ENCODE data around the gene ZMIZ1. TPM values are rescaled to one million over a fixed set of nuclear protein-coding genes. Genes with fewer than 3 reads are reported as not detected.

ZMIZ1 gene
- total RNA-seq, 1 donor from 2014 or later: 6.3 TPM

DNA sequence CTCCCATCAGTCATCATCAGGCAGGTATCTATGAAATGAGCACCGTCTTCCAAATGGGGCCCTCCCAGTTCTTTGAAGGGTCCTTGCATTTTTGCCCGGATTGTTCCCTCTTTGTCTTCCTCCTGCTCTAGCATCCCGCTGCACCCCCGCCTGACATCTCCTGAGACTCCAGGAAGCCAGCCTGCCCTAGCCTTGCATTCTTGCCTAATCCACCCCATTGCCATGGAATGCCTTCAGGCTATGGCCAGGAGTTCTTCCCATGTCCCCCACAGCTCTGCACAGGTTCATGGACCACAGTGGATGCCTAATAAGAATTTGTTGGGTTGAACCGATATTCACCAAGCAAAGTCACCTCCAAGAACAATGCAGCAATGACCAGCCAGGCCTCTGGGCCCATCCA, 62.1 kb downstream of the ZMIZ1 start:
- no peaks in the 10 kb centered on the region for H3K27me3 ChIP-seq (ENCODE audit: control insufficient read depth, insufficient read depth, low read length)
- no peak for DNase-seq (ENCODE audit: low read depth)
- FAIRE-seq: no peak
- H3K4me3 ChIP-seq (ENCODE audit: low read depth, low read length): no peak overlapping the region
- TF ChIP-seq, protein P1, sequence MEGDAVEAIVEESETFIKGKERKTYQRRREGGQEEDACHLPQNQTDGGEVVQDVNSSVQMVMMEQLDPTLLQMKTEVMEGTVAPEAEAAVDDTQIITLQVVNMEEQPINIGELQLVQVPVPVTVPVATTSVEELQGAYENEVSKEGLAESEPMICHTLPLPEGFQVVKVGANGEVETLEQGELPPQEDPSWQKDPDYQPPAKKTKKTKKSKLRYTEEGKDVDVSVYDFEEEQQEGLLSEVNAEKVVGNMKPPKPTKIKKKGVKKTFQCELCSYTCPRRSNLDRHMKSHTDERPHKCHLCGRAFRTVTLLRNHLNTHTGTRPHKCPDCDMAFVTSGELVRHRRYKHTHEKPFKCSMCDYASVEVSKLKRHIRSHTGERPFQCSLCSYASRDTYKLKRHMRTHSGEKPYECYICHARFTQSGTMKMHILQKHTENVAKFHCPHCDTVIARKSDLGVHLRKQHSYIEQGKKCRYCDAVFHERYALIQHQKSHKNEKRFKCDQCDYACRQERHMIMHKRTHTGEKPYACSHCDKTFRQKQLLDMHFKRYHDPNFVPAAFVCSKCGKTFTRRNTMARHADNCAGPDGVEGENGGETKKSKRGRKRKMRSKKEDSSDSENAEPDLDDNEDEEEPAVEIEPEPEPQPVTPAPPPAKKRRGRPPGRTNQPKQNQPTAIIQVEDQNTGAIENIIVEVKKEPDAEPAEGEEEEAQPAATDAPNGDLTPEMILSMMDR (IDR thresholded peaks at IDR 0.05; ENCODE audit: insufficient read depth, low read length, severe bottlenecking): no peak
- peaks cover 8% of the 10 kb centered on the region for H3K36me3 ChIP-seq (ENCODE audit: control insufficient read depth, insufficient read depth, low read length)

DNA sequence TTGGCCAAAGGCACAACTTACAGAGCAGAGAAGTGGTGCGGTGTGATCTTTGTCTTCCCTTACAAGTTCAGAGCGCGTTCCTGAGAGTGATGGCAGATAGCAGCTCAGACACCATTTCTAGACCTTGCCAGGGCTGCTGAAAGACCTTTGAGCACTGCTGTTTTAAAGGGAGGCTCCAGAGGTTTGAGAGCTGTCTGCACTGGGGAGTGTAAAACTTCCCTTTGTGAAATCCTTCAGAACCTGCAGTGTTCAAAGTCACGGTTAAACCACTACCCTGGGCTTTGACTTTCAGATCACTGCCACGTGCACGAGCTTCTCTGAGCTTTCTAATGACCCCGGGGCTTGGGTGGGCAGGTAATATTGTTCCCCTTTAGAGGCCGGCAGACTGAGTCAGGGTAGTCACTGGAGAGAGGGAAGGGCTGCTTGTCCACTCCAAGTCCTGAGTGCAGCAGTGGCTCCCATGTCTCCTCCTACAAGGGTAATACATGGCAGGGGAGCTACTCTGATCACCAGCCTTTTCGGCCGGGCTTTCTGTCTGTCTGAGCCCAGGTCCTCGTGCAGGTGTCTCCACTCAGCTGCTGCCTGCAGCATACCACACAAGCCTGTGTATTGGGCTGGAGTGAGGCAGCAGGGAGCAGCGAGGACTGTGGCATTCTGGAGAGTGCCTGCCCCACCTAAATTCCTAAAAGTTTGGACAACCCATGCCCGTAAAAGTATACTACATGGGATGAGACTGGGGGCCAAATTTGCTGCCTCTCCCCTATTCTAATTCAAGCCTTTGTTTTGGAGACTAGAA, 63.3 kb downstream of the ZMIZ1 start:
- Histone ChIP-seq H3K4me3 (ENCODE audit: low read depth, low read length) (no peak overlapping the region), H3K27me3 (ENCODE audit: control insufficient read depth, insufficient read depth, low read length) (no peaks in the 10 kb centered on the region), H3K36me3 (ENCODE audit: control insufficient read depth, insufficient read depth, low read length) (peaks cover 8% of the 10 kb centered on the region)
- TF ChIP-seq, protein P1 (IDR thresholded peaks at IDR 0.05; ENCODE audit: insufficient read depth, low read length, severe bottlenecking): no peak
- FAIRE-seq (no peak), DNase-seq (ENCODE audit: low read depth) (no peak)

- FAIRE-seq: no peak
Measured at GRCh38 chr10:79132681-79133381, 64.1 kb downstream of the ZMIZ1 start.

GRCh38 chr10:79133416-79133815, 64.7 kb downstream of the ZMIZ1 start:
- FAIRE-seq: no peak
- Histone ChIP-seq H3K36me3 (ENCODE audit: control insufficient read depth, insufficient read depth, low read length) (peaks cover 5% of the 10 kb centered on the region), H3K4me3 (ENCODE audit: low read depth, low read length) (no peak overlapping the region), H3K27me3 (ENCODE audit: control insufficient read depth, insufficient read depth, low read length) (no peaks in the 10 kb centered on the region)
- TF ChIP-seq, protein P1 (IDR thresholded peaks at IDR 0.05; ENCODE audit: insufficient read depth, low read length, severe bottlenecking): no peak
- DNase-seq (ENCODE audit: low read depth): no peak

More at GRCh38 chr10:79132681-79133381, 64.1 kb downstream of the ZMIZ1 start:
- Histone ChIP-seq H3K4me3 (ENCODE audit: low read depth, low read length) (no peak overlapping the region), H3K36me3 (ENCODE audit: control insufficient read depth, insufficient read depth, low read length) (peaks cover 7% of the 10 kb centered on the region), H3K27me3 (ENCODE audit: control insufficient read depth, insufficient read depth, low read length) (no peaks in the 10 kb centered on the region)
- DNase-seq (ENCODE audit: low read depth): no peak
- TF ChIP-seq, protein P1 (IDR thresholded peaks at IDR 0.05; ENCODE audit: insufficient read depth, low read length, severe bottlenecking): no peak

GRCh38 chr10:79135790-79136189, 67.0 kb downstream of the ZMIZ1 start:
- peaks cover 10% of the 10 kb centered on the region for H3K36me3 ChIP-seq (ENCODE audit: control insufficient read depth, insufficient read depth, low read length)
- DNase-seq (ENCODE audit: low read depth) (no peak), FAIRE-seq (no peak)
- H3K27me3 ChIP-seq (ENCODE audit: control insufficient read depth, insufficient read depth, low read length): no peaks in the 10 kb centered on the region
- H3K4me3 ChIP-seq (ENCODE audit: low read depth, low read length): no peak overlapping the region
- TF ChIP-seq, protein P1 (IDR thresholded peaks at IDR 0.05; ENCODE audit: insufficient read depth, low read length, severe bottlenecking): no peak

All from bronchial epithelial cell (primary cell).